Measurements from ENCODE around the gene STX11. TPM values are rescaled to one million over a fixed set of nuclear protein-coding genes. Genes with fewer than 3 reads are reported as not detected.
A peak's percentile ranks its signal among the peaks of the same experiment; 100 is the strongest.

STX11 gene
- 1.1 and 2.8 TPM in 2 replicates for total RNA-seq (2014; rRNA removed; shearing (Covaris generic))
- 1.9 and 2.2 TPM in 2 replicates for polyA plus RNA-seq (2016; fragmentation: Nextera tagmentation; extraction: Ambion mirVana)

DNA sequence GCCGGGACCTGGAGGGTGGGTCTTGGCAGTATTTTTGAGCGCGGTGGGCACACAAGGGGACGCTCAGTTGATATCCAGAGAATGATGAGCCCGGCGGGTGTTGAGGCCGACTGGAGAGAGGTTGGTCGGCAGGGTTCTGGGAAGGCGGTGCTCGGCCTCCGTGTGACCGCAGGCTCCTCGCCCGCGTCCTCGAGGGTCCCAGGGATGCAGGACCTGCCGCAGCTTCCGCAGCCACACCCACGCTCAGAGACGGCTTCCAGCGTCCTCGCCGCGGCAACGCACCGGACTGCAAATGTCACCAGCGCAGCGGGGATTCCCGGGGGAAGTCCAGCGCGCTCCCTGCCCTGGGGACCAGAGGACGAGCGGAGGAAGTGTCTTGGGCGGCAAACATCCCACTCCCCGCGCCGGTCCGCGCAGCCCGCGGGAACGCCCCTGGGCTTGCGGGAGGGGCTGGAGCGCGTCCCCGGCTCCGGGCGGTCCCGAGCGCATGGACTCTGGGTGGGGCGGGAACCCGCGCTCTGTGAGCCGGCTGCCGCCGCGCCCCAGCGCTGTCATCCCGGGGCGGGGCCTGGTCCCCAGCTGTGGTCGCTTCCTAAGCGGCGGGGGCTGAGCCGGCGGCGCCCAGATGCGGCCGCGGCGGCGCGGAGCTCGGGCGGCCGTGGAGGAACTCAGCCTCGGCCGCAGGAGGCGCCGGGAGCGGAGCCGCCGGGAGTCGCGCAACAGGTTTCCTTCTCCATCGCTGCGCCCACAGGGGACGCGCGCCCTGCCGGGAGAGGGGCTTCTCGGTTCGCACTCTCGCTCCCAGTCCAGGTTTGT is at the start of gene STX11:
STX11 (plus strand) TSS at position 624 of the 816 bp plus-strand sequence. CDS start 36,111 bp downstream, outside the sequence.
- Histone ChIP-seq H3K4me1 (ENCODE audit: insufficient read depth) (no peaks in the 10 kb centered on the region), H3K9me2 (ENCODE audit: insufficient read depth) (no peaks in the 10 kb centered on the region), H3K27me3 (replicated peaks; ENCODE audit: insufficient read depth) (no peaks in the 10 kb centered on the region), H2AFZ (peak within 1 kb of the TSS; percentile 89), H3F3A (ENCODE audit: insufficient read depth) (peaks cover 10% of the 10 kb centered on the region; the same call in 1 of the 2 replicates), H3K4me3 (peak within 1 kb of the TSS; percentile 83), H3K4me2 (ENCODE audit: unreplicated experiment) (peak within 1 kb of the TSS; percentile 80), H3K79me2 (ENCODE audit: insufficient read depth) (no peaks in the 10 kb centered on the region), H4K20me1 (ENCODE audit: insufficient read depth) (no peaks in the 10 kb centered on the region), H3K9ac (peak within 1 kb of the TSS; percentile 60), H3K27ac (no peak within 1 kb of the TSS), H3K36me3 (ENCODE audit: low read depth) (no peaks in the 10 kb centered on the region), H3K9me3 (ENCODE audit: low read depth) (no peaks in the 10 kb centered on the region)
- 1% methylated on average over 76 to 86 of the region's 93 CpGs for WGBS, 2 experiments (ENCODE audit: low coverage in 1 of 2, low lambda C conversion rate in 2 of 2, missing lambda C conversion rate in 2 of 2)
- DNase-seq: peak; percentile 75
- TF ChIP-seq EZH2phosphoT487 (IDR thresholded peaks at IDR 0.05; ENCODE audit: insufficient read depth, low read depth) (no peak), EZH2 (IDR thresholded peaks at IDR 0.05; ENCODE audit: insufficient read depth, poor library complexity, severe bottlenecking) (no peak)
- in situ Hi-C loops (cut with MboI): no loop called here

DNA sequence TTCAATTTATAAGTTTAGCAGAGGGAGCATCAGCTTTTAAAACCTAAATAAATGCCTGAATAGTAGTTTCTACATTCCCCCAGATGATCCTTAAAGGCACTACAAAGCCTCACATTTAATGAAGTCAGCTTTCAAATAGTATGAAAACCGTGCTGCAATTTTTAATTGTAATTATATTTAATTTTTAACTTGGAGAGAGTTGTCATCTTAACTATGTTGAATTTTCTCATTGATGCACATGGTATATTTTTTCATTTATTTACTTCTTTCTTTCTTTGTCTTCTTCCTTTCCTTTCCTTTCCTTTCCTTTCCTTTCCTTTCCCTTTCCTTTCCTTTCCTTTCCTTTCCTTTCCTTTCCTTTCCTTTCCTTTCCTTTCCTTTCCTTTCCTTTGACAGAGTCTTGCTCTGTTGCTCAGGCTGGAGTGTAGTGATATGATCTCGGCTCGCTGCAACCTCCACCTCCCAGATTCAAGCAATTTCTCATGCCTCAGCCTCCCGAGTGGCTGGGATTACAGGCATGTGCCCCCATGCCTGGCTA is 47.2 kb upstream of the STX11 start:
- Histone ChIP-seq H3K36me3 (ENCODE audit: low read depth) (no peaks in the 10 kb centered on the region), H3K9me2 (ENCODE audit: insufficient read depth) (no peaks in the 10 kb centered on the region), H3K4me2 (ENCODE audit: unreplicated experiment) (no peak overlapping the region), H3K4me3 (no peak overlapping the region), H3K27ac (no peak overlapping the region), H3K79me2 (ENCODE audit: insufficient read depth) (no peaks in the 10 kb centered on the region), H3K9me3 (ENCODE audit: low read depth) (no peaks in the 10 kb centered on the region), H2AFZ (no peak overlapping the region), H3K9ac (no peak overlapping the region), H3K27me3 (replicated peaks; ENCODE audit: insufficient read depth) (no peaks in the 10 kb centered on the region), H4K20me1 (ENCODE audit: insufficient read depth) (no peaks in the 10 kb centered on the region), H3F3A (ENCODE audit: insufficient read depth) (no peaks in the 10 kb centered on the region), H3K4me1 (ENCODE audit: insufficient read depth) (no peaks in the 10 kb centered on the region)
- no peak for TF ChIP-seq EZH2phosphoT487 (IDR thresholded peaks at IDR 0.05; ENCODE audit: insufficient read depth, low read depth)
- no peak for TF ChIP-seq EZH2 (IDR thresholded peaks at IDR 0.05; ENCODE audit: insufficient read depth, poor library complexity, severe bottlenecking)
- WGBS, 2 experiments (ENCODE audit: low coverage in 1 of 2, low lambda C conversion rate in 2 of 2, missing lambda C conversion rate in 2 of 2): 57 to 61% methylated on average over 4 of the region's 4 CpGs
- DNase-seq: no peak
- in situ Hi-C loops (cut with MboI): loop anchor here (10.0 kb wide), 1 partner anchor 382 kb away; no protein-coding TSS in a partner anchor

DNA sequence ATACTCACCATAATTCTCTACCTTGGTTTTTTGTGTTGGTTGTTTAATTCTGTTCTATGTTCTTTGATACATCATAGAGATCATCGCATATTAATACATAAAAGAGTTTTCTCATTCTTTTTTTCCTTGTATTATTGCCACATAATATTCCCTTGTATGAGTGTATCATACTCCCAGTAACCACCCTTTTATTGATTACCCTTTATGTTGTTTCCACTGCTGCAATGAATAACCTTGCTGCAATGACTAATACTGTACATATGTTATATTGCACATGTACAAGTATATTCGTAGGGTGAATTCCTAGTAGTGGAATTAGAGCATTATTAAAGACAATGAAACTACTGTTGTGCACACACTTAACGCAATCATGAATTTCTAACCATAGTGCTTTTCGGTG is 45.8 kb upstream of the STX11 start:
- WGBS, 2 experiments (ENCODE audit: low coverage in 1 of 2, low lambda C conversion rate in 2 of 2, missing lambda C conversion rate in 2 of 2): 38 to 39% methylated on average over 4 of the region's 4 CpGs
- H4K20me1 ChIP-seq (ENCODE audit: insufficient read depth): no peaks in the 10 kb centered on the region
- H3K27ac ChIP-seq: no peak overlapping the region
- DNase-seq: no peak
- no peak overlapping the region for H3K9ac ChIP-seq
- H3K4me2 ChIP-seq (ENCODE audit: unreplicated experiment): no peak overlapping the region
- H2AFZ ChIP-seq: no peak overlapping the region
- no peaks in the 10 kb centered on the region for H3K27me3 ChIP-seq (replicated peaks; ENCODE audit: insufficient read depth)
- H3K36me3 ChIP-seq (ENCODE audit: low read depth): no peaks in the 10 kb centered on the region
- no peaks in the 10 kb centered on the region for H3K79me2 ChIP-seq (ENCODE audit: insufficient read depth)
- in situ Hi-C loops (cut with MboI): loop anchor here (10.0 kb wide), 1 partner anchor 380 kb away; no protein-coding TSS in a partner anchor
- H3F3A ChIP-seq (ENCODE audit: insufficient read depth): no peaks in the 10 kb centered on the region
- no peak overlapping the region for H3K4me3 ChIP-seq
- H3K4me1 ChIP-seq (ENCODE audit: insufficient read depth): no peaks in the 10 kb centered on the region
- TF ChIP-seq EZH2phosphoT487 (IDR thresholded peaks at IDR 0.05; ENCODE audit: insufficient read depth, low read depth) (no peak), EZH2 (IDR thresholded peaks at IDR 0.05; ENCODE audit: insufficient read depth, poor library complexity, severe bottlenecking) (no peak)
- H3K9me2 ChIP-seq (ENCODE audit: insufficient read depth): no peaks in the 10 kb centered on the region
- no peaks in the 10 kb centered on the region for H3K9me3 ChIP-seq (ENCODE audit: low read depth)

DNA sequence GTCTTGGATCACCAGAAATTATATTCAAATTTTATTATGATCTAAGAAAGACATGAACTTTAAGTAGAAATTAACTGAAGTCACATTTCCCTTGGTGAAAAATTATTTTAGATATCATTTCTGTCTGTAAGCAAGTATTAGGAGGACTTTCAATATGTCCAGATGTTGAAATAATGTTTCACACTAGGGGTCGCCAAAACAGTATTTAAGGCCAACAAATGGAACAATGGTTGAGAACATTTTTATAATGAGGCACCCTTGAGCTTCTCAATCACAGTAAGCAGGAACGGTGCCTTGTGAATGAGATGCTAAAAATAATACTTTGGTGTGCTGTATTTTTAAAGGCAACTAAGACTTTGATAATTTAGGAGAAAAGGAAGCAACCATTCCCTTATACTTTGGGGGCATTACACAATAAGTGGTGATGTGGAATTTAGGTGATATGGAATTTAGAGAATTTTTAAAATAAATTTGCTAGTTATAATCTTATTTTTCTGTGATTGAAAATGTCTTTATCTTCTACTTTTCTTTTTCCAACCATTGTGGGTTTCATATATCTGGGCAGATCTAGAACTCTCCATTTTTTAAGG is 45.3 kb upstream of the STX11 start:
- H3F3A ChIP-seq (ENCODE audit: insufficient read depth): no peaks in the 10 kb centered on the region
- no peaks in the 10 kb centered on the region for H4K20me1 ChIP-seq (ENCODE audit: insufficient read depth)
- DNase-seq: peak; percentile 80
- no peak overlapping the region for H2AFZ ChIP-seq
- no peaks in the 10 kb centered on the region for H3K27me3 ChIP-seq (replicated peaks; ENCODE audit: insufficient read depth)
- no peaks in the 10 kb centered on the region for H3K4me1 ChIP-seq (ENCODE audit: insufficient read depth)
- H3K36me3 ChIP-seq (ENCODE audit: low read depth): no peaks in the 10 kb centered on the region
- in situ Hi-C loops (cut with MboI): loop anchor here (10.0 kb wide), 1 partner anchor 380 kb away; no protein-coding TSS in a partner anchor
- H3K4me3 ChIP-seq: no peak overlapping the region
- no peak overlapping the region for H3K4me2 ChIP-seq (ENCODE audit: unreplicated experiment)
- no peak overlapping the region for H3K27ac ChIP-seq
- TF ChIP-seq EZH2phosphoT487 (IDR thresholded peaks at IDR 0.05; ENCODE audit: insufficient read depth, low read depth) (no peak), EZH2 (IDR thresholded peaks at IDR 0.05; ENCODE audit: insufficient read depth, poor library complexity, severe bottlenecking) (no peak)
- no peak overlapping the region for H3K9ac ChIP-seq
- H3K9me3 ChIP-seq (ENCODE audit: low read depth): no peaks in the 10 kb centered on the region
- 0 to 2% methylated on average over 2 of the region's 2 CpGs for WGBS, 2 experiments (ENCODE audit: low coverage in 1 of 2, low lambda C conversion rate in 2 of 2, missing lambda C conversion rate in 2 of 2)
- H3K79me2 ChIP-seq (ENCODE audit: insufficient read depth): no peaks in the 10 kb centered on the region
- H3K9me2 ChIP-seq (ENCODE audit: insufficient read depth): no peaks in the 10 kb centered on the region

All from GM23248 (cell line).